HepG2 (cell line): ENCODE measurements around the gene PRDM11. TPM values are rescaled to one million over a fixed set of nuclear protein-coding genes. Genes with fewer than 3 reads are reported as not detected.

Source experiments
- CEBPG ChIP-seq: IDR thresholded peaks from 2 replicates; pipeline ENCODE4 v1.6.1; 2016
- CERS6 ChIP-seq: sonication (generic); formaldehyde crosslinking; IDR thresholded peaks from 2 replicates; pipeline ENCODE4 v1.5.0; 2020; ENCODE audit warnings: missing genetic modification reagents
- DPF2 ChIP-seq: sonication (generic); formaldehyde crosslinking; IDR thresholded peaks from 2 replicates; pipeline ENCODE4 v1.4.0; 2020; ENCODE audit warnings: mild to moderate bottlenecking, low read depth, missing genetic modification reagents, borderline replicate concordance
- EHMT2 ChIP-seq: fragments of 200-600 bp; sonication (generic); IDR thresholded peaks from 2 replicates; pipeline ENCODE4 v1.7.0; 2017; ENCODE audit warnings: antibody characterized with exemption, low read depth, low read length, borderline replicate concordance
- ELF1 ChIP-seq: sonication (generic); formaldehyde crosslinking; IDR thresholded peaks from 2 replicates; pipeline ENCODE4 v1.4.0; 2020; ENCODE audit warnings: missing genetic modification reagents
- FOXK1 ChIP-seq: sonication (generic); formaldehyde crosslinking; IDR thresholded peaks from 2 replicates; pipeline ENCODE4 v1.4.0; 2020; ENCODE audit warnings: low read depth, missing genetic modification reagents, borderline replicate concordance
- HOXA9 ChIP-seq: sonication (generic); formaldehyde crosslinking; IDR thresholded peaks from 2 replicates; pipeline ENCODE4 v1.8.1; 2022; ENCODE audit warnings: missing genetic modification reagents, mild to moderate bottlenecking, moderate library complexity, borderline replicate concordance
- IKZF1 ChIP-seq: fragments of 450-650 bp; IDR thresholded peaks from 2 replicates; pipeline ENCODE4 v1.7.1; 2016
- MEF2D ChIP-seq: sonication (generic); formaldehyde crosslinking; IDR thresholded peaks from 2 replicates; pipeline ENCODE4 v1.5.1; 2020; ENCODE audit warnings: mild to moderate bottlenecking, missing genetic modification reagents
- MIER2 ChIP-seq: IDR thresholded peaks from 2 replicates; pipeline ENCODE4 v1.6.1; 2016; ENCODE audit warnings: missing biosample characterization, missing genetic modification reagents
- NCOA2 ChIP-seq: sonication (generic); formaldehyde crosslinking; IDR thresholded peaks from 2 replicates; pipeline ENCODE4 v1.8.0; 2022; ENCODE audit warnings: inconsistent platforms
- PHF20 ChIP-seq: sonication (generic); formaldehyde crosslinking; IDR thresholded peaks from 2 replicates; pipeline ENCODE4 v1.5.0; 2020; ENCODE audit warnings: mild to moderate bottlenecking, missing genetic modification reagents
- RAD51 ChIP-seq: fragments of 450-650 bp; IDR thresholded peaks from 2 replicates; pipeline ENCODE4 v1.6.1; 2016; ENCODE audit warnings: borderline replicate concordance
- TBP ChIP-seq: sonication (generic); formaldehyde crosslinking; IDR thresholded peaks from 2 replicates; pipeline ENCODE4 v1.5.0; 2020; ENCODE audit warnings: missing genetic modification reagents
- ZKSCAN5 ChIP-seq: sonication (generic); formaldehyde crosslinking; IDR thresholded peaks from 2 replicates; pipeline ENCODE4 v1.5.1; 2020; ENCODE audit warnings: mild to moderate bottlenecking, missing genetic modification reagents
- ZNF24 ChIP-seq: fragments of 450-650 bp; IDR thresholded peaks from 2 replicates; pipeline ENCODE4 v1.6.1; 2017; ENCODE audit warnings: antibody characterized with exemption, mild to moderate bottlenecking
- ZNF546 ChIP-seq: sonication (generic); formaldehyde crosslinking; conservative IDR thresholded peaks from 2 replicates; pipeline ENCODE4 v1.8.1; 2023; ENCODE audit warnings: mild to moderate bottlenecking, missing genetic modification reagents
- ZNF556 ChIP-seq: sonication (generic); formaldehyde crosslinking; IDR thresholded peaks from 2 replicates; pipeline ENCODE4 v1.4.0; 2020; ENCODE audit warnings: mild to moderate bottlenecking, missing genetic modification reagents, borderline replicate concordance
- ZNF563 ChIP-seq: sonication (generic); formaldehyde crosslinking; IDR thresholded peaks from 2 replicates; pipeline ENCODE4 v1.8.0; 2022; ENCODE audit warnings: mild to moderate bottlenecking, moderate library complexity, missing genetic modification reagents
- ZNF761 ChIP-seq: sonication (generic); formaldehyde crosslinking; conservative IDR thresholded peaks from 2 replicates; pipeline ENCODE4 v1.4.0; 2020; ENCODE audit warnings: mild to moderate bottlenecking, missing genetic modification reagents
- ZNF777 ChIP-seq: sonication (generic); formaldehyde crosslinking; IDR thresholded peaks from 2 replicates; pipeline ENCODE4 v1.4.0; 2020; ENCODE audit warnings: missing genetic modification reagents
- ZUFSP ChIP-seq: sonication (generic); formaldehyde crosslinking; IDR thresholded peaks from 2 replicates; pipeline ENCODE4 v1.9.0; 2021; ENCODE audit warnings: missing genetic modification reagents, mild to moderate bottlenecking, borderline replicate concordance
- polyA plus RNA-seq, 8 experiments: library from polyadenylated mRNA; depleted of rRNA in 3 of 8; stranded (reverse) in 7 of 8; unstranded in 1 of 8; fragments of >200 nt; fragmentation: Illumina TruSeq in 4 of 8; extraction: Trizol in 4 of 8; gene quantifications; 2 replicates each; pipeline versions ENCODE4 v1.2.1 to v1.2.3, GENCODE V29; 2011 to 2016; ENCODE audit warnings: low read depth in 4 of 8, missing spikeins in 1 of 8, mixed read lengths in 1 of 8; ENCODE audit not compliant: insufficient read depth in 1 of 8
- total RNA-seq, 5 experiments: library from RNA; depleted of rRNA; stranded (reverse); fragments of >200 nt; fragmentation: Illumina TruSeq; extraction: Trizol; gene quantifications; 2 replicates each; pipeline ENCODE4 v1.2.3, GENCODE V29; 2016; ENCODE audit warnings: low read depth in 1 of 5
- TF ChIP-seq, protein P1 (sequence below): IDR thresholded peaks from 2 replicates; pipeline ENCODE4 v1.6.1; 2016; ENCODE audit warnings: missing biosample characterization, missing genetic modification reagents, low read depth

Gene PRDM11
- total and polyA plus RNA-seq, 2 of the 13 experiments (the other 11 are each of a cell fraction or from before 2014, with no cell fraction given), result 3.4 to 4.7 TPM

DNA sequence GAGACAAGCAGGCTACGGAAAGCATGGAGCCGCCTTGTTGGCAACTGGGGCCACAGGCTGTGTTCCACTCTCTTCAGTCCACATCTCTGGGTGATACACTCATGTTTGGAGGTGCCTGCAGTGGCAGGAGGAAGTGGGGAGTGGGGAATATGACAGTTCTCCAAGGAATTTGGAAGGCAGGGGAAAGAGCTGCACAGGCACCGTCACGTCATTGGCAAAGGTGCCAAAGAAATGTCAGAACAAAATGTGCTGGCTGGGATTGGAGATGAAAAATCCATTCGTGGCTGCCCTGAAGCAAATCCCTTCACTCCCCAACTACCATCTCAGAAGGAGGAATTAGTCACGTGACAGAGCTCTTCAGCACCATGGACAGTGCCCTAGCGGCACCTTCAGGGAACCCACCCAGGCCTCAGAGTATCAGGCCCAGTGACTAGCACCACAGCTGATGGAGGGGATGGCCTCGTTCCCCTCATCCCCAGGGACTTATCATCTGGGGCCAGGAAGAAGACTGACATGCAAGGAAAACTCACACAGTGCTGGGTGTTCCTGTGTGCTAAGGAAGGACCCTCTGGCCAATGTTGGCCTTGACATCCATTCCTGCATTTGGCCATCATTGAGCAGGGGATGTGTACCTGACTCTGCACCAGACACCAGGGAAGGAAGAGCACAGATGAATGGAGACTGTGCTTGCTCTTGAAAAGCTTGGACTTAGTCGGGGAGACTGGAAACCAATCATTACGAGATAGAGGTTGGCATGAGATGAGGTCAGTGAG lies 48.5 kb upstream of the PRDM11 start (continued):
- TF ChIP-seq ZNF556 (CRISPR knock-in tag), result no peak
- no peak for TF ChIP-seq ZNF777 (CRISPR knock-in tag)
- TF ChIP-seq ZNF563 (CRISPR knock-in tag), result no peak
- no peak for TF ChIP-seq NCOA2
- no peak for TF ChIP-seq ZNF761 (CRISPR knock-in tag)
- TF ChIP-seq HOXA9, result no peak
- no peak for TF ChIP-seq MEF2D (CRISPR knock-in tag)
- no peak for TF ChIP-seq FOXK1 (CRISPR knock-in tag)
- TF ChIP-seq ELF1 (CRISPR knock-in tag), result no peak
- no peak for TF ChIP-seq ZNF546 (CRISPR knock-in tag)
- TF ChIP-seq ZUFSP (CRISPR knock-in tag), result no peak
- no peak for TF ChIP-seq IKZF1
- TF ChIP-seq ZNF24, result no peak
- TF ChIP-seq TBP, result no peak
- no peak for TF ChIP-seq DPF2 (CRISPR knock-in tag)
- peak; percentile 83; the same call in 1 of the 2 replicates for TF ChIP-seq RAD51
- peak; percentile 73; the same call in 1 of the 2 replicates for TF ChIP-seq EHMT2
- TF ChIP-seq MIER2, result peak; percentile 92
- TF ChIP-seq, protein P1, sequence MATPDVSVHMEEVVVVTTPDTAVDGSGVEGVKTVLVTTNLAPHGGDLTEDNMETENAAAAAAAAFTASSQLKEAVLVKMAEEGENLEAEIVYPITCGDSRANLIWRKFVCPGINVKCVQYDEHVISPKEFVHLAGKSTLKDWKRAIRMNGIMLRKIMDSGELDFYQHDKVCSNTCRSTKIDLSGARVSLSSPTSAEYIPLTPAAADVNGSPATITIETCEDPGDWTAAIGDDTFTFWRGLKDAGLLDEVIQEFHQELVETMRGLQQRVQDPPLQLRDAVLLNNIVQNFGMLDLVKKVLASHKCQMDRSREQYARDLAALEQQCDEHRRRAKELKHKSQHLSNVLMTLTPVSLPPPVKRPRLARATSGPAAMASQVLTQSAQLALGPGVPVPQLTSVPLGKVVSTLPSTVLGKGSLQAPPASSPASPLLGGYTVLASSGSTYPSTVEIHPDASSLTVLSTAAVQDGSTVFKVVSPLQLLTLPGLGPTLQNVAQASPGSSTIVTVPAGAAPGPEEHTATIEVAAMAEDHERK, result no peak
- TF ChIP-seq PHF20 (CRISPR knock-in tag), result no peak
- no peak for TF ChIP-seq ZKSCAN5 (CRISPR knock-in tag)
- TF ChIP-seq CERS6 (CRISPR knock-in tag), result no peak
- TF ChIP-seq CEBPG (CRISPR knock-in tag), result no peak
